ENCODE results near the gene PRKN.

Gene PRKN

GRCh38 chr6:162387718-162388382, 339.7 kb downstream of the PRKN start:
- TF ChIP-seq GATA1 (IDR thresholded peaks at IDR 0.05; ENCODE audit: low read depth, low read length) (no peak), POLR2A (IDR thresholded peaks at IDR 0.05; ENCODE audit: low read length) (no peak)
- DNase-seq: no peak

- DNase-seq: no peak
- TF ChIP-seq POLR2A (IDR thresholded peaks at IDR 0.05; ENCODE audit: low read length) (no peak), GATA1 (IDR thresholded peaks at IDR 0.05; ENCODE audit: low read depth, low read length) (no peak)
Measured at GRCh38 chr6:162385980-162386379, 341.6 kb downstream of the PRKN start.

GRCh38 chr6:162379757-162380409, 347.7 kb downstream of the PRKN start:
- no peak for DNase-seq
- TF ChIP-seq GATA1 (IDR thresholded peaks at IDR 0.05; ENCODE audit: low read depth, low read length) (no peak), POLR2A (IDR thresholded peaks at IDR 0.05; ENCODE audit: low read length) (no peak)

DNA sequence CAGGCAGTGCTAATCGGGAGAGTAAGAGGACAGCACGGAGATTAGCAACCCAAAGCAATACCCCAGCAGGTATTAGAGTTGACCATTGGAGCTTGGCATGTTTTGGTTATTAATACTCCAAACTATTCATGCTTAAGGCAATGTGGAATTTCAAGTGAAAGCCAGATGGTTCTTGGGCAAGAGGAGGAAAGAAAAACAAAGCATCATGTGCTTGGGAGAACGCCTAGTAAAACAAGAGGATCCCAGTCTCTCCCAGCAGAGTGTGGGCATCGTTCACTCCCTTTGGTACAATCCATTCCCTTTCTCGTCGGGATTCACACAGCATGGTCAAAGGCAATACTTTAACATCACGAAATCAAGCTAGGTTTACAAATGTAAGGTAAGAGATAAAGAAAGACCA, 349.8 kb downstream of the PRKN start:
- no peak for TF ChIP-seq GATA1 (IDR thresholded peaks at IDR 0.05; ENCODE audit: low read depth, low read length)
- no peak for DNase-seq

- no peak for TF ChIP-seq POLR2A (IDR thresholded peaks at IDR 0.05; ENCODE audit: low read length)
- no peak for TF ChIP-seq GATA1 (IDR thresholded peaks at IDR 0.05; ENCODE audit: low read depth, low read length)
- no peak for DNase-seq
Measured at GRCh38 chr6:162373868-162374267, 353.7 kb downstream of the PRKN start.

DNA sequence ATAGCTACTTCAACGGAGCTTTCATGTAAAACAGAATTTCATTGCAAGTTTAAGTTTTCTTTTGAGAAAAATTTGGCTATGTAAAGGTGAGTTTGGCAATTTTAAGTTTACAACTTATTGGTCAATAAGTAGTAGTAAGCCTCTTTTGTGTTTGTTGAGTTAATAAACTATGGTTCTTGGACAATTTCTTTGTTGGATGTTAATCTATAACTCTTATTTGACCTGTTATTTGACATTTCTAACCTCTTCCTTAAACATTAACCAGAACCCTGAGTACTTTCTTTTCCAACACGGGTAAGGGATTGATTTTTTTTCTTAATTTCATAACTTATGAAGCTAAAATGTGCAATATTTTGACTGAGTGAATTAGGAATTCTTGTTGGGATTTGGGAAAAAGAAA, 354.4 kb downstream of the PRKN start:
- no peak for DNase-seq
- no peak for TF ChIP-seq GATA1 (IDR thresholded peaks at IDR 0.05; ENCODE audit: low read depth, low read length)
- TF ChIP-seq POLR2A (IDR thresholded peaks at IDR 0.05; ENCODE audit: low read length): no peak

DNA sequence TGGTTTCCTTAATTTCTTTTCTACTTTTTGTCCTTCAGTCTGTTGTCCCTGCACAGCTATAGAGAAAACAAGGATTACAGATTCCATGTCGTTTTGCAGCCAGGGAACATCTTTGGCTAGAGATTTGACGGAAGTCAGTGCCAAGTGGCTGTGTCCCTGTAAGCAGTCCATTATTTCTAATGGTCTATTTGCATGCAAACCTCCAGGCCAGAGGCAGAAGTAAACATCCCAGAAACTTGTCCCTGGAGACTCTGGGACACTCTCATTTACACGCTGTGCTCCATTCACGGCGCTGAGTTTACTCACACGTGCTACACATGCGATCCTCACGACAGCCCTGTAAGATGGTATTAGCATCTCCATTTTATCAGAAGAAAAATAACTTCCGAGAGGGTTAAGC, 355.5 kb downstream of the PRKN start:
- TF ChIP-seq GATA1 (IDR thresholded peaks at IDR 0.05; ENCODE audit: low read depth, low read length): no peak
- no peak for TF ChIP-seq POLR2A (IDR thresholded peaks at IDR 0.05; ENCODE audit: low read length)

GRCh38 chr6:162371121-162371520, 356.4 kb downstream of the PRKN start:
- DNase-seq: no peak
- TF ChIP-seq POLR2A (IDR thresholded peaks at IDR 0.05; ENCODE audit: low read length) (no peak), GATA1 (IDR thresholded peaks at IDR 0.05; ENCODE audit: low read depth, low read length) (no peak)

More for the DNA sequence above, 355.5 kb downstream of the PRKN start:
- DNase-seq: no peak

DNA sequence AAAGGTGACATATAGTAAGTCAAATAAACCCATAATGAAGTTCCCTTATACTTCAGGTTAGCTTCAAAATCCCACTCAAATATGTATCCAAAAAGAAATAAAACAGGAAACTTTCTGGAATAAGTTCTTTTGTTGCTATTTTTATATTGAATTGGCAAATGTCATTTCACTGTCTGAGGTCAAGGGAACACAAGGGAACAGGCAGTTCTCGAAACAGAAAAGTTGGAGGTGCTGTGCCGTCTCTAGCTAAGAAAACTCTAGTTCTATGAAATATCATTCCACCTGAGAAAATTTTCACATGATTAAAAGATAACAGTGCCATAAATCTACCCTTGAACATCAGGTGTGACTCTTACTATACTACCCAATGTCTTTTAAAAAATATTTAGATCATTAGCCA, 358.5 kb downstream of the PRKN start:
- DNase-seq: no peak
- TF ChIP-seq POLR2A (IDR thresholded peaks at IDR 0.05; ENCODE audit: low read length) (no peak), GATA1 (IDR thresholded peaks at IDR 0.05; ENCODE audit: low read depth, low read length) (no peak)

DNA sequence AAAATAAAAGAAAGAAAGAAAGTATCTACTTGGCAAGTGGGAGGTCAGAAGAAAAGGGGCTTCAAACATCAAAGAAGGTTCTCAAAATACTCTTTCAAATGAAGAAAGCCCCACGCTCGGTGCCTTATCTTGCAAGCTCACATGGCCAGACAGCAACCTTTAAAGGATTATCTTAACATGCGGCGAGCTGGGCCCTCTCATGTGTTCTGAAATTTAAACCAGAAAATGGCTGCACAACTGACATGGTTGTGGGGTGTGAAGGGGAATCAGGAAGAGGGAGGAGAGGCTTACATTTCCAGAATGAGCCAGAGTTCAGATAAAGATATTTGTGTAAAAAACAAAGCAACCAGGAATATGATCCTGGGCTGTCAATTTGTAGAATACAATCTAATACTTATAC, 363.1 kb downstream of the PRKN start:
- TF ChIP-seq POLR2A (IDR thresholded peaks at IDR 0.05; ENCODE audit: low read length) (no peak), GATA1 (IDR thresholded peaks at IDR 0.05; ENCODE audit: low read depth, low read length) (no peak)
- peak; percentile 47 to 50 for DNase-seq

- DNase-seq: peak in 1 of 2 experiments; percentile 6
- no peak for TF ChIP-seq GATA1 (IDR thresholded peaks at IDR 0.05; ENCODE audit: low read depth, low read length)
- no peak for TF ChIP-seq POLR2A (IDR thresholded peaks at IDR 0.05; ENCODE audit: low read length)
Measured at GRCh38 chr6:162363757-162364156, 363.8 kb downstream of the PRKN start.

DNA sequence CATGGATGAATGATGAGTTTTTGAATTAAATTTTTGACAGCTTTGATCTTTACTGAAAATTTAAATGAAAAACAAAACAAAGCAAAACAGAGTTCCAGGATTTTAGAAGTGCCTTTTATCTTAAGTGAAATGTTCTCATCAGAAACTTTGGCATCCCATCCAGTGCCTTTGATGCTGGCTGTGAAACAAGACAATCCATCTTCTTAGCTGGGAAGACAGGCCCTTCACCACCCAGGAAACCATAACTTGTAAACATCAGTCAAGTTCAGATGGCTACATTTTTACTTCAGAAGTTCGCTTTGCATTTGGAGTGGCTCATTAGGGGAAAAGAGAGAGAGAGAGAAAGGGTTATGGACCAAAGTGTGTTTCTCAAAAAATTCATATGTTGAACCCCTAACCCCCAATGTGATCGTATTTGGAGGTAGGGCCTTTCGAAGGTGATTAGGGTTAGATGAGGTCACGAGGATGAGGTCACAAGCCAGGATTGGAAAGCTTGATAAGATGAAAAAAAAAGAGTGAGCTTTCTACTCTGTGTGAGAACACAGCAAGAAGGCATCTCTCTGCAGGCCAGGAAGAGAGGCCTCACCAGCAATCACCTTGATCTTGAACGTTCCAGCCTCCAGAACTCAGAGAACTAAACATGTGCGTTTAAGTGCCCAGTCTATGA, 366.5 kb downstream of the PRKN start:
- DNase-seq: no peak
- TF ChIP-seq GATA1 (IDR thresholded peaks at IDR 0.05; ENCODE audit: low read depth, low read length): no peak
- no peak for TF ChIP-seq POLR2A (IDR thresholded peaks at IDR 0.05; ENCODE audit: low read length)

DNA sequence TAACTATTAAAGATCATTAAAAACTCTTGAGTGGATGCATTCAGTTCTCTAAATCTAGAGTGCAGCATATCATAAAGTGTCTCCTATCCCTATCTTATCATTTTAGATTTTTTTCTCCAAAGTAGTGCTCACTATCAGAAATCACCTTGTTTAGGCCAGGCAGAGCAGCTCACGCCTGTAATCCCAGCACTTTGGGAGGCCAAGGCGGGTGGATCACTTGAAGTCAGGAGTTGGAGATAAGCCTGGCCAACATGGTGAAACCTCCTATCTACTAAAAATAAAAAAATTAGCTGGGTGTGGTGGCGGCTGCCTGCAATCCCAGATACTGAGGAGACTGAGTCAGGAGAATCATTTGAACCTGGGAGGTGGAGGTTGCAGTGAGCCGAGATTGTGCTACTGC, 368.9 kb downstream of the PRKN start:
- DNase-seq: no peak
- TF ChIP-seq GATA1 (IDR thresholded peaks at IDR 0.05; ENCODE audit: low read depth, low read length) (no peak), POLR2A (IDR thresholded peaks at IDR 0.05; ENCODE audit: low read length) (no peak)

GRCh38 chr6:162345051-162345511, 382.5 kb downstream of the PRKN start:
- no peak for DNase-seq

GRCh38 chr6:162344646-162345010, 382.9 kb downstream of the PRKN start:
- TF ChIP-seq POLR2A (IDR thresholded peaks at IDR 0.05; ENCODE audit: low read length) (no peak), GATA1 (IDR thresholded peaks at IDR 0.05; ENCODE audit: low read depth, low read length) (no peak)
- no peak for DNase-seq

More at GRCh38 chr6:162345051-162345511, 382.5 kb downstream of the PRKN start:
- no peak for TF ChIP-seq GATA1 (IDR thresholded peaks at IDR 0.05; ENCODE audit: low read depth, low read length)
- no peak for TF ChIP-seq POLR2A (IDR thresholded peaks at IDR 0.05; ENCODE audit: low read length)
